NCI-H82 treated with DMSO at 0.1 percent for 48 hours (cell line): Measurements from ENCODE around the gene AJUBA.
A peak's percentile ranks its signal among the peaks of the same experiment; 100 is the strongest.
"Not testable (repeated sequence)": the region's sequence is repeated elsewhere in the genome, so short reads cannot be mapped to it uniquely, and the experiment has no call there.

Experiments used
- DNase-seq: peaks from one replicate; lab custom pipeline; 2025; ENCODE audit not compliant: unreplicated experiment; lab: John Stamatoyannopoulos, UW

The AJUBA gene

GRCh38 chr14:22982477-22983245 lies at the start of gene AJUBA:
Gene AJUBA, minus strand, starts transcription at chr14:22982551. Its CDS starts 285 bp downstream, at chr14:22982266.
- peak; percentile 22 for DNase-seq

GRCh38 chr14:23030936-23031335 lies 48.6 kb upstream of the AJUBA start:
- no peak for DNase-seq

- DNase-seq: no peak
Measured at GRCh38 chr14:23028799-23029198, 46.4 kb upstream of the AJUBA start.

- DNase-seq: peak; percentile 93
Measured at GRCh38 chr14:23025151-23025814, 42.9 kb upstream of the AJUBA start.

GRCh38 chr14:23024612-23025075 lies 42.3 kb upstream of the AJUBA start:
- peak; percentile 97 for DNase-seq

- DNase-seq: no peak
Measured at GRCh38 chr14:23023795-23024152, 41.4 kb upstream of the AJUBA start.

DNA sequence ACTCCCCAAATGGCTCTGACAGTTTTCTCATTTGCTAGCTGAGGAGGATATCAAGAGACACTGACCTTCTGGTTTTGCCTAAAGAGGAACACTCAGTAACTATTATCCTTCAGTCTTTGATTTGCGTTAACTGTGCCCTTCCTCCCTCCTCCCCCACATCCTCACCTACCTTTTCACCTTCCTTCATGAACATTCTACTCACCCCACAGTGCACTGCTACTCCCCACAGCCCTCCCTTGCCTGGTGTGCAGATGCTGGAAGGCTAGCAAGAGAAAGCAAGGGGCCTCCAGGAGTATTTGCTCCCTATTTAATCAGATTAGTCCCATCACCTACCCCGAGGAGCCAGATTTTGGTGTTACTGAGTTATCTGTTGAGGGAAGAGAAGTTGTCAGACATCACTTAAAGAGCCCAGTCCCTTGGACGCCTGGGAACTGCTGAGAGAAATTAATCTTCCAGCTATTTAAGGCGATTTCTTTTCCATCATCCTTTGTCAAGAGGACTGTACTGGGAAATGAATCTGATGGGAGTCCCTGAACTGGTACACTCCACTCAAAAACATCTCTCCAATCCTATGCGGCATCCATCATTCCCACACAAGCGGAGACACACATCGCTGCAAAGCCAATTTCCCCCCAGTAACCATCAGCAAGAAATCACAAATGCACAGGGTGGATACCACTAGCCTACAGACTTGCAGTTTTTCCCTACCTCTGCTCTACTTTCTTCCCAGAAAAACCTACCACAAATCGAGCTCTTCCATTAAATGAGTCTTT lies 40.9 kb upstream of the AJUBA start:
- DNase-seq: peak; percentile 91

DNA sequence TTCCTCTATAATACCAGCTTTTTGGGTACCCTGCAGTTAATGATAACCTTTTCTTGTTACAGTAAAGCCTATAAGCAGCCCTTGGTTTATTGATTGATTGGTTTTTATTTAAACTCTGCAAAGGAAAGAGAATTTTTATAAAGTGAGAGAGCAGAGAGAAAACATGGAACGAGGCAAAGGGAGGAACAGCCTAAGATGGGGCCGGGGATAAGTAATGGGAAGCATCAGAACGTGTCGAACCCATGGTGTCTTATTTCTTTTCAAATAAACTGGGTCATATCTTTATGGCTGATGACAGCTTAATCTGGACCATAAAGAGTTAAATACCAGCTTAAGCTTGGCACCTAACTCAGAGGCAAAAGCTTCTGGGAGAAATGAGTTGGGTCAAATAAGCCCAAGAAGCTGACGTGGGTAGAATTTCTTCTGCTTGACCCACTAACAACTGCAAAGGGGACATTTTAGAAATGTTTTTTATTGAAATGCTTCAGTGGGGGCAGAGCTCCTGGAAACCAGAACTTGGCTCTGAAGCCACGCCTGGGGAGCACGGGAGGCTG lies 39.6 kb upstream of the AJUBA start:
- no peak for DNase-seq

GRCh38 chr14:23021434-23021833 lies 39.1 kb upstream of the AJUBA start:
- DNase-seq: no peak

GRCh38 chr14:23020143-23021128 lies 38.1 kb upstream of the AJUBA start:
- DNase-seq: peak; percentile 25

- no peak for DNase-seq
Measured at GRCh38 chr14:23018107-23018506, 35.8 kb upstream of the AJUBA start.

- DNase-seq: no peak
Measured at GRCh38 chr14:23017091-23017490, 34.7 kb upstream of the AJUBA start.

- DNase-seq: no peak
Measured at GRCh38 chr14:23015618-23016017, 33.3 kb upstream of the AJUBA start.

DNA sequence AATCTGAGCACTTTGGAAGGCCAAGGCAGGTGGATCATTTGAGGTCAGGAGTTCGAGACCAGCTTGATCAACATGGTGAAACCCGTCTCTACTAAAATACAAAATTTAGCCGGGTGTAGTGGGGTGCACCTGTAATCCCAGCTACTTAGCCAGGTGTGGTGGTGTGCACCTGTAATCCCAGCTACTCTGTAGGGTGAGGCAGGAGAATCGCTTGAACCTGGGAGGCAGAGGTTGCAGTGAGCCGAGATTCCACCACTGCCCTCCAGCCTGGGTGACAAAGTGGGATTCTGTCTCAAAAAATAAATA lies 31.4 kb upstream of the AJUBA start:
- DNase-seq: not testable (repeated sequence)

DNA sequence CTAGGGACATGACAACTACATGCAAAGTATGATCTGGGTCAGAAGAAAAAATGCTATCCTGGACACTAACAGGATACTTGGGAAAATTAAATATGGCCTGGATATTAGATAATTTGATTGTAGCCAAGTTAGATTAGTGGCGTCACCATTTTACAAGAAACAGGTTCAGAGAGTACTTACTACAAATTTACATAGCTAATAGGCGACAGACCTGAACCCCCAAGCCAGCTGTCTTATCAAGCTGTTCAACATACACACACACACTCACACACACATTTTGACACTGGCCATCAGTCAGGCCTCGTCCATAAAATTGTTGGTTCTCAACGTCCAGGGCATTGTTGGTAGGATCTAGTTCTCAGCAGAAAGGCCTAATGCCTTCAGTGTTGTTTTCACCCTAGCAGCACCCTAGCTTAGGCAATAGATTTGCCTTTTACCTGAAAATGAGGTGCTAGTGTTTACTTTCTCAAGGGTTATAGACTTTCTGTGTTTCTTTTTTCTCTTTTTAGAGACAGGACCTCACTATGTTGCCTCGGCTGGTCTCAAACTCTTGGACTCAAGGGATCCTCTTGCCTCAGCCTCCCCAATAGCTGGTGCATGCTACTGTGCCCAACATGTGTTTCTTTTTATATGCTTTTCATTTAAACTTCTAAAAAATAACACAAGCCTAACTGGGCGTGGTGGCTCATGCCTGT lies 30.9 kb upstream of the AJUBA start:
- DNase-seq: no peak

DNA sequence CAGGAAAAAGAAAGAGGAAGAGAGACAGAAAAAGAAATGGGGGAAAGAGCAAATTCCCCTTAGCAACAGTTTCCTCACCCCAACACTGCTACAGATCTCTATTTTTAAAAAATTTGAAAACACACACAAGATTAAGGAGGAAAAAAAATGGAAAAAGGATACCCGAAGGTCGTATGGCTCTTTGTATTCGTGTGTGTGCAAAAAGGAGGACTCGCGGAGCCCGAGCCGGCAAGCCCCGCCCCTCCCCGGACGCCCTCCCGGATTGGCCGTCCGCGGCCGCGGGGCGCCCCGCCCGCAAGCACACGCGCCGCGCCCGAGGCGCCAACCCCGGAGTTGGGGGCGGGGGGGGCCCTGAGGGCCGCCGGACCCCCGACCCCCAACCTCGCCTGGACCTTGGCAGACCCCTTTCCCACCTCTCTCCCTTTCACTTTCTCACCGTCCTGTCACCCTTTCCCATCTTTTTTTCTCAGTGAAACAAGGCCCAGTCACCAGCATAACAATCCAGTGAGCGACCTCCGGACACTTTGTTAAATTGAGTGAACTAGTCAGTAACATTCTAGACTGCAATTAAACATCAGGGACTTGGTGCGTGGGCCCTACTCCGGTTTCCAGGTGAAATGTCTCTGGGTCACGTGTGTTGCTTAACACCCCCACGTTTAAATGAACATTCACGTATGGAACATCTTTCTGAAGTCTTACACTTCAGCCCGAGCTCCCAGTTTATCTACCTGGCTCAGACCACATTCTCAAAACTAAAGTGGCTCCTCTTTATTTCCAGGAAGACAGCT lies 27.8 kb upstream of the AJUBA start, which contains the start of gene C14orf93:
Gene C14orf93 (minus strand): TSS at position 205 of the 788 bp plus-strand sequence. CDS start 11,120 bp downstream, outside the sequence.
- peak; percentile 40 for DNase-seq

GRCh38 chr14:23009483-23009938 lies 27.2 kb upstream of the AJUBA start:
- DNase-seq: no peak

DNA sequence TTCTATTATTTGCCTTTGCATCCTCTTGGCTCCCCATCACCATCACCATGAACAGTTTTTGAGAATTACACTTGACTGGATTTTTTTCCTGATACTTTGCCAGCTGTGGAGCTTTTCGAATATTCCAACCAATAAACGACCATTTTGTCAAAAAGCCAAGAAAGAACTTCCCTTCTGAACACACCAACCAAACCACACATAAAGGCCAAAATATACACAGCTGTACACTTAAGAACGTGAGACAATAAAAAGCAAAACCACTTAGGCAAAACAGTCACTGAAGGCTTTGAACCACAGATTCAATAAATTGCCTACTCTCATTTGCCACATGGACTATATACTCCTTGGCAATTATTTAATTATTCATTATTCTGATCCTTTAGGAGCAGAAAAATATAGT lies 26.5 kb upstream of the AJUBA start:
- DNase-seq: peak; percentile 18
